Measurements from ENCODE around the gene LZTR1.
"Not testable (repeated sequence)": the region's sequence is repeated elsewhere in the genome, so short reads cannot be mapped to it uniquely, and the experiment has no call there.

GRCh38 chr22:20935780-20936539, 46.1 kb upstream of the LZTR1 start:
- TF ChIP-seq POLR2AphosphoS5 (IDR thresholded peaks at IDR 0.05; ENCODE audit: borderline replicate concordance, low read depth, low read length); FOXP2 (optimal IDR thresholded peaks at IDR 0.05; ENCODE audit: control extremely low read depth, extremely low read length, insufficient read depth): not testable (repeated sequence)
